Measurements from ENCODE around the gene ELFN1.

Gene ELFN1

GRCh38 chr7:1663857-1664651, 6.0 kb upstream of the ELFN1 start:
- DNase-seq (ENCODE audit: low spot score), result no peak

GRCh38 chr7:1664711-1665548, 5.1 kb upstream of the ELFN1 start:
- DNase-seq (ENCODE audit: low spot score), result peak; percentile 25

- no peak for DNase-seq (ENCODE audit: low spot score)
Measured at GRCh38 chr7:1665549-1666316, 4.3 kb upstream of the ELFN1 start.

- no peak for DNase-seq (ENCODE audit: low spot score)
Measured at GRCh38 chr7:1666317-1666822, 3.7 kb upstream of the ELFN1 start.

GRCh38 chr7:1666823-1667565, 3.1 kb upstream of the ELFN1 start:
- DNase-seq (ENCODE audit: low spot score), result no peak

GRCh38 chr7:1667566-1668395, 2.3 kb upstream of the ELFN1 start:
- no peak for DNase-seq (ENCODE audit: low spot score)

- no peak for DNase-seq (ENCODE audit: low spot score)
Measured at GRCh38 chr7:1668396-1669063, 1.5 kb upstream of the ELFN1 start.

GRCh38 chr7:1669064-1669951, 769 bp upstream of the ELFN1 start:
- no peak for DNase-seq (ENCODE audit: low spot score)

GRCh38 chr7:1670894-1671593, 967 bp downstream of the ELFN1 start:
- DNase-seq (ENCODE audit: low spot score), result no peak

GRCh38 chr7:1671594-1672451, 1.7 kb downstream of the ELFN1 start:
- DNase-seq (ENCODE audit: low spot score), result no peak

- DNase-seq (ENCODE audit: low spot score), result no peak
Measured at GRCh38 chr7:1672851-1673486, 2.9 kb downstream of the ELFN1 start.

GRCh38 chr7:1673581-1674118, 3.6 kb downstream of the ELFN1 start:
- no peak for DNase-seq (ENCODE audit: low spot score)

- DNase-seq (ENCODE audit: low spot score), result no peak
Measured at GRCh38 chr7:1674161-1675035, 4.3 kb downstream of the ELFN1 start.

- DNase-seq (ENCODE audit: low spot score), result no peak
Measured at GRCh38 chr7:1675036-1675671, 5.1 kb downstream of the ELFN1 start.

Measured in putamen (tissue), 1 donor.